C4-2B (cell line): ENCODE results near the gene LRCH1.
"Not testable (repeated sequence)": the region's sequence is repeated elsewhere in the genome, so short reads cannot be mapped to it uniquely, and the experiment has no call there.

Source experiments
- CTCF ChIP-seq: fragments of 450-650 bp; conservative IDR thresholded peaks from 2 replicates; pipeline ENCODE4 v1.5.1; 2017; ENCODE audit warnings: mild to moderate bottlenecking
- ZFX ChIP-seq: fragments of 450-650 bp; IDR thresholded peaks from 2 replicates; pipeline ENCODE4 v1.6.1; 2017

- not testable (repeated sequence) for TF ChIP-seq CTCF, ZFX
Measured at GRCh38 chr13:46517748-46518147, 35.2 kb upstream of the LRCH1 start.
